ENCODE data around the gene APOLD1.

The APOLD1 gene

GRCh38 chr12:12821975-12822374 is 36.5 kb downstream of the APOLD1 start:
- H3K4me1 ChIP-seq (ENCODE audit: low read length) = peaks cover 52% of the 10 kb centered on the region
- no peaks in the 10 kb centered on the region for H3K9me2 ChIP-seq (replicated peaks; ENCODE audit: insufficient read depth, low read length)
- H3K27ac ChIP-seq (ENCODE audit: low read length) = peak overlapping the region; percentile 42; the same call in 1 of the 2 replicates
- no peak for TF ChIP-seq EZH2 (optimal IDR thresholded peaks at IDR 0.05; ENCODE audit: low read depth, low read length)
- TF ChIP-seq EZH2phosphoT487 (IDR thresholded peaks at IDR 0.05; ENCODE audit: low read length) = no peak
- TF ChIP-seq CTCF (IDR thresholded peaks at IDR 0.05; ENCODE audit: low read length) = no peak
- H3K9ac ChIP-seq (ENCODE audit: low read length) = no peak overlapping the region
- no peak overlapping the region for H2AFZ ChIP-seq (ENCODE audit: low read length)
- no peaks in the 10 kb centered on the region for H4K20me1 ChIP-seq (ENCODE audit: insufficient read depth, low read length)
- peaks cover 12% of the 10 kb centered on the region for H3K36me3 ChIP-seq (replicated peaks; ENCODE audit: insufficient read depth, low read length)
- H3K27me3 ChIP-seq (replicated peaks; ENCODE audit: insufficient read depth, low read length) = no peaks in the 10 kb centered on the region
- H3K9me3 ChIP-seq (replicated peaks; ENCODE audit: insufficient read depth, low read length) = no peaks in the 10 kb centered on the region
- no peak overlapping the region for H3K4me3 ChIP-seq (ENCODE audit: low read length)
- DNase-seq = peak; percentile 57
- peaks cover 53% of the 10 kb centered on the region for H3K79me2 ChIP-seq (ENCODE audit: low read length)
- peak overlapping the region; percentile 37; the same call in 1 of the 2 replicates for H3K4me2 ChIP-seq (ENCODE audit: low read depth, low read length)
- H3F3A ChIP-seq (ENCODE audit: insufficient read depth, low read length) = peaks cover 31% of the 10 kb centered on the region

GRCh38 chr12:12822886-12823285 is 37.4 kb downstream of the APOLD1 start:
- no peaks in the 10 kb centered on the region for H3K9me3 ChIP-seq (replicated peaks; ENCODE audit: insufficient read depth, low read length)
- no peak overlapping the region for H2AFZ ChIP-seq (ENCODE audit: low read length)
- H3K4me1 ChIP-seq (ENCODE audit: low read length) = peaks cover 52% of the 10 kb centered on the region
- H3F3A ChIP-seq (ENCODE audit: insufficient read depth, low read length) = peaks cover 31% of the 10 kb centered on the region
- peaks cover 17% of the 10 kb centered on the region for H3K36me3 ChIP-seq (replicated peaks; ENCODE audit: insufficient read depth, low read length)
- no peak overlapping the region for H3K27ac ChIP-seq (ENCODE audit: low read length)
- no peak for TF ChIP-seq CTCF (IDR thresholded peaks at IDR 0.05; ENCODE audit: low read length)
- TF ChIP-seq EZH2 (optimal IDR thresholded peaks at IDR 0.05; ENCODE audit: low read depth, low read length) = no peak
- no peak for TF ChIP-seq EZH2phosphoT487 (IDR thresholded peaks at IDR 0.05; ENCODE audit: low read length)
- no peak overlapping the region for H3K4me3 ChIP-seq (ENCODE audit: low read length)
- peaks cover 44% of the 10 kb centered on the region for H3K79me2 ChIP-seq (ENCODE audit: low read length)
- no peaks in the 10 kb centered on the region for H4K20me1 ChIP-seq (ENCODE audit: insufficient read depth, low read length)
- no peak for DNase-seq
- no peak overlapping the region for H3K4me2 ChIP-seq (ENCODE audit: low read depth, low read length)
- H3K9ac ChIP-seq (ENCODE audit: low read length) = no peak overlapping the region
- H3K27me3 ChIP-seq (replicated peaks; ENCODE audit: insufficient read depth, low read length) = no peaks in the 10 kb centered on the region
- no peaks in the 10 kb centered on the region for H3K9me2 ChIP-seq (replicated peaks; ENCODE audit: insufficient read depth, low read length)

GRCh38 chr12:12823300-12823699 is 37.8 kb downstream of the APOLD1 start:
- no peaks in the 10 kb centered on the region for H3K9me3 ChIP-seq (replicated peaks; ENCODE audit: insufficient read depth, low read length)
- H3K27me3 ChIP-seq (replicated peaks; ENCODE audit: insufficient read depth, low read length) = no peaks in the 10 kb centered on the region
- DNase-seq = no peak
- H3K9me2 ChIP-seq (replicated peaks; ENCODE audit: insufficient read depth, low read length) = no peaks in the 10 kb centered on the region
- H3K4me3 ChIP-seq (ENCODE audit: low read length) = no peak overlapping the region
- H3K9ac ChIP-seq (ENCODE audit: low read length) = no peak overlapping the region
- peaks cover 39% of the 10 kb centered on the region for H3K79me2 ChIP-seq (ENCODE audit: low read length)
- peaks cover 31% of the 10 kb centered on the region for H3F3A ChIP-seq (ENCODE audit: insufficient read depth, low read length)
- no peaks in the 10 kb centered on the region for H4K20me1 ChIP-seq (ENCODE audit: insufficient read depth, low read length)
- no peak for TF ChIP-seq EZH2 (optimal IDR thresholded peaks at IDR 0.05; ENCODE audit: low read depth, low read length)
- peaks cover 21% of the 10 kb centered on the region for H3K36me3 ChIP-seq (replicated peaks; ENCODE audit: insufficient read depth, low read length)
- H3K4me1 ChIP-seq (ENCODE audit: low read length) = peaks cover 52% of the 10 kb centered on the region
- H3K27ac ChIP-seq (ENCODE audit: low read length) = no peak overlapping the region
- H2AFZ ChIP-seq (ENCODE audit: low read length) = no peak overlapping the region
- H3K4me2 ChIP-seq (ENCODE audit: low read depth, low read length) = no peak overlapping the region

- DNase-seq = no peak
- Histone ChIP-seq H3K9me2 (replicated peaks; ENCODE audit: insufficient read depth, low read length) (no peaks in the 10 kb centered on the region), H3K27me3 (replicated peaks; ENCODE audit: insufficient read depth, low read length) (no peaks in the 10 kb centered on the region)
These were observed 38.4 kb downstream of the APOLD1 start for GRCh38 chr12:12823811-12824210.

More at GRCh38 chr12:12823811-12824210, 38.4 kb downstream of the APOLD1 start:
- Histone ChIP-seq H3K4me3 (ENCODE audit: low read length) (no peak overlapping the region), H3K79me2 (ENCODE audit: low read length) (peaks cover 34% of the 10 kb centered on the region), H3K27ac (ENCODE audit: low read length) (no peak overlapping the region), H3K4me2 (ENCODE audit: low read depth, low read length) (no peak overlapping the region), H3K9me3 (replicated peaks; ENCODE audit: insufficient read depth, low read length) (no peaks in the 10 kb centered on the region), H4K20me1 (ENCODE audit: insufficient read depth, low read length) (no peaks in the 10 kb centered on the region), H3K4me1 (ENCODE audit: low read length) (peaks cover 52% of the 10 kb centered on the region), H3K9ac (ENCODE audit: low read length) (no peak overlapping the region), H3K36me3 (replicated peaks; ENCODE audit: insufficient read depth, low read length) (peaks cover 23% of the 10 kb centered on the region), H2AFZ (ENCODE audit: low read length) (no peak overlapping the region), H3F3A (ENCODE audit: insufficient read depth, low read length) (peaks cover 31% of the 10 kb centered on the region)
- TF ChIP-seq EZH2phosphoT487 (IDR thresholded peaks at IDR 0.05; ENCODE audit: low read length) (no peak), CTCF (IDR thresholded peaks at IDR 0.05; ENCODE audit: low read length) (no peak), EZH2 (optimal IDR thresholded peaks at IDR 0.05; ENCODE audit: low read depth, low read length) (no peak)

Measured in MM.1S (cell line).